Ramos (cell line): ENCODE measurements around the gene RSPH10B2.
"Not testable (repeated sequence)": the region's sequence is repeated elsewhere in the genome, so short reads cannot be mapped to it uniquely, and the experiment has no call there.

Source experiments
- in situ Hi-C: fragments of 300-500 bp; cut with MboI; formaldehyde crosslinking; loops from one replicate; pipeline ENCODE4 v1.14.3; 2022; ENCODE audit warnings: low sequenced_read_pairs; ENCODE audit not compliant: unreplicated experiment

Gene RSPH10B2

DNA sequence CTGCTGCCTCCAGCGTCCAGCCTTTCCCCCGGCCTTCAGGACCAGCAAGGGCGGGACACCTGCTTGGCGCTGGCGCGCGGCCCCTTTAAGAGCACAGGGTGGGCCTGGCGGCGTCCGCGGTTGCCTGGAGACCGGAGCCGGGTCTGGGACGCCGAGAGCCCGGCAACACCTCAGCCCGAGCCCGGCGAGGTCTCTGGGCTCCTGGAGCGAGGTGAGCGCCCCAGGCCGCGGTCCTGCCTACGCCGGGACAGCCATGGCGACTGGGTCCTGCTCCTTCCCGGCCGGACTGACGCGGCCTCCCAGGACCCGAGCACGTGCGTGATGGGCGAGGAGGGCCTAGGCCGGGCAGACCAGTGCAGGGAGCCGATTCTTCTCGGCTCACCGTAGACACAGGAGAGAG lies at the start of gene RSPH10B2:
Gene RSPH10B2, plus strand, starts transcription at position 140 of the 400 bp plus-strand sequence. CDS start 3,575 bp downstream, outside the sequence.
- in situ Hi-C loops = not testable (repeated sequence)

DNA sequence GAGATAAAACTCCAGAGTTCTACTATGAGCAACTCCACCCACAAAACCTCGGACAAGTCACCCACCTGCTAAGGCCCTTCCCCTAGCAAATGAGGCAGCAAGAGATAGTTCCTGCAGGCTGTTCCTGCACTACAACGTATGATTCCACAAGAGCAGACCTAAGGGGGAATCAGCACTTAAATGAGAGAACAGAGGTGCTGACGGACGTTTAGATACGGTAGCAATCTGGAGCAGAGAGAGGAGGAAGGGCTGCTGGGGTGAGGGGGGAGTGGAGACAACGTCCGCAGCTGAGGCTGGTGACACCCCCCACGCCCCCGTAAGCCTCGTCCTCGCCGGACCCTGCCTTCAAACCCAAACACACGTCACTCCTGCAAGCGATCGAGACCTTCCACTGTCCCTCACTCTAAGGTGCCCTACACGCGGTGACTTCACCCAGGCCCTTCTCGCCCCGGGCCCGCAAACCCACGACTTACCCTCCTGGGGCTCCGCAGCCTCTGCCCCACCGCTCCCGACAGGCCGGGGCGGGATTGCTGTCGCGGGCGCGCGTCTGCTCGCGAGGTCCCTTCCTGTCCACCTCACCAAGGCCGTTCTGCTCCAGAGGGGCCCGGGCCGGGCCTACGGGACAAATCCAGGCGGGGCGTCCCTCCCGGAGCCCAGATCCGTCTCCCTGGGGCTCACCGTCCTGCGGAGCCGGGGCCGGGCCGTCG lies 47.8 kb upstream of the RSPH10B2 start:
- in situ Hi-C loops = no loop called here

DNA sequence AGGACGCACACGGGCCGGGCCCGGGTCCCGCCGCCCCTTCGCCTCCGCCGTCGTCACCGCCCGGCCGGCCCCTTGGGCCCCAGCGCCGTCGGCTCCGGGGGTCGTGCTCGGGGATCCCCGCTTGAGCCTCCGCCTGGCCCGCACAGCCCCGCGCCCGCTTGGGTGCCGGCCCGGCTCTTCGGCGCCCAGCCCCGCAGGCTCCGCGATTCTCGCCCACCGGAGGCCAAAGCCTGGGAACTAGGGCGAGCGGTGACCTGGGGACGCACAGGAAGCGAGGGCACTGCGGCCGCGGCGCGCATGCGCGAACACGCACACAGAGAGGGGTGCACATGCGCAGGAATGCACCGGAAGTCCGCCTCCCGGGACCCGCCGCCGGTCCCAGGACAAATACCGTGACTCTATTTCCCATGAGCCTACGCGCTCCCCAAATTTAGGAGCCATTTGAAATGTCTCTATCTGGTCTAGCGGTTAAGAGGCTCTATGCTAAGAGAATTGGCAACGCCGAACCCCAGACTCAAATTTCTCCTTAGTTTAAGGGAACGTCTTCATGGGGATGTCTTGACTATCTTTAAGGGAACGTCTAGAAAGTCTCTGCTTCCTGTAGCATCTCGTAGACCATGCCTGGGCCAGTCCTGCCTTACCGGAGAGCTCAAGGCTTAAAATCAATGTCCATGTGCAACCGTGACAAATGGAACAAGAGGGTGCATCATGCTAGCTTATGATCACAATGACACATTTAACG lies 47.1 kb upstream of the RSPH10B2 start, which contains the start of gene ZNF12:
Gene ZNF12, minus strand, starts transcription at position 282 of the 742 bp plus-strand sequence. CDS start 1,774 bp downstream, outside the sequence.
- in situ Hi-C loops = no loop called here

DNA sequence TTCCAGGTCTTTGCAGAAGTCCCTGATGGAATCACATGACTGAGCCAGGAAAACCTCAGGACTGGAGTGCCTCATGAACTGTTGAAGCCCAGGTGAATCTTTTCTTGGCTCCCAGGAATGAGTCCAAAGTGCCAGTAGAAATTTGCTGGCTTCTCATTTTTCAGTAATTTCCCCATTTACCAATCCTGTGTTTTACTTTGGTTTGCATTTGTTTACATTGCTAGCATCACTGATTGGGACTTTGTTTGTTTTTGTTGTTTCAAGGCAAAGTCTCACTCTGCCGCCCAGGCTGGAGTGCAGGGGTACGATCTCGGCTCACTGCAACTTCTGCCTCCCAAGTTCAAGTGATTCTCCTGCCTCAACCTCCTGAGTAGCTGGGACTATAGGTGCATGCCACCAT lies 45.6 kb upstream of the RSPH10B2 start:
- in situ Hi-C loops = no loop called here

DNA sequence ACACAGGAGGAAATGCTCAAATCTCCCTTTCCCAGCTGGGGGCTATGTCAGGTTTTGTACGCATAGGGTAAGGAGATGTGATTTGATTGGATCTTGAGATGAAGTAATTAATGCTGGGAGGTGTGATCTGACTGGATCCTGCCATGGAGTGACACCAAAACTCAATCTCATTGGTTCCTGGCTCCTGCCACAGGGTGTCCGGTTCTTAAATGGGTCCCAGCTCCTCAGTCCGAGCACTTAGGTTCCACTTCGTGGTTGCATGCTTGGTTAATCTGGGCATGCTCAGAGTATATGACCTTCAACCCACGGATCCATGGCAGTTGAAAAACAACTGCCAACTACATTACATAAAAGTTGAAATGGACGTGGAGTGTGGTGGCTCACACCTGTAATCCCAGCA lies 44.1 kb upstream of the RSPH10B2 start:
- in situ Hi-C loops = no loop called here

DNA sequence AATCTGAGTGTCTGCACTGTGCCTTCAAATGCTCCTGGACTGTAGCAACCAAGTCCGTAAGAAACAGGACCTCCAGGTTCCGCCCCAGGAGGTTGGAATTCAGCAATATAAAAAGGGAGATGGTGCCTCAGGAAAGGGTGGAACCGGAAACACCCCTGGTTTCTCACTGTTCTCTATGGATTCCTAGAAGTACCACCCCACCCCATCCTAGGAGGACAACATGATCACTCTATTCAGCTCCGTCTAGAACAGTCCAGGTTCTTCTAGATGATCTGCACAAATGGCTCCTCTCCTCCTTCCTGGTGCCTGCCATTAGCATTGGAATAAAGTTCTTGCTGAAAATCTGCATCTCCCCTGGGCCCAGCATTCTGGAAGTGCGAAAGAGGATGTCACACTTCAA lies 39.5 kb upstream of the RSPH10B2 start:
- in situ Hi-C loops = no loop called here

DNA sequence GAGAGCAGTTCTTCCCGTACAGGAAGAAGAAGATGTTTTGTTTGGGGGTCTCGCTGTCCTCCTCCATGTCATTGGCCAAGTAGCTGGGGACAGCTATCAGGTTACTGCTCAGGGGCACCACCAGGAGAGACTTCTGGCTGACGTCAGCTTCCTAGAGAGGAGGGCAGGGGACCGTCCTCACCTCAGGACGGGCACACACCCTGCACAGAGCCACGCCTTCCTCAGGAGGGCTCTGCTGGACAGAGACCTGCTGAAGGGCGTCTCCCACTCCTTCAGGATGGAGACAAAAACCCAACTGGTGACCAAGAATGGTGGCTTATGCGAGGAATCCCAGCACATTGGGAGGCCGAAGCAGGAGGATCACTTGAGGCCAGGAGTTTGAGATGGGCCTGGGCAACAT lies 38.0 kb upstream of the RSPH10B2 start:
- in situ Hi-C loops = not testable (repeated sequence)

DNA sequence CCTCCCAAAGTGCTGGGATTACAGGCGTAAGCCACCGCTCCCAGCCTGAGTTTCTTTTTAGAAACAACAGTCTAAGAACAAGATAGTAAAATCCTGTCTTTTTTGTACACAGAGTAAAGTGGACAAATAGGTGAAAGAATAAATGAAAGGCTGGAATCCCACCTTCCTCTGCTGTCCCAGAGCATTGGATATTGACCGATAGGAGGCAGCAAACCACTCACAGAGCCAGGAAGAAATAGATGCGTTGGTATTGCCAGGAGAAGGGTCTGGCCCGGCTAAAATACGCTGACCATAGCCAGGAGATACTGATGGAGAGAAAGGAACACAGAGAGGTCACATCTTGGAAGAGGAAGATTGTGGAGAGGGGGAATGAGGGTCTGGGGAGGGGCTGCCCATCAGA lies 35.8 kb upstream of the RSPH10B2 start:
- in situ Hi-C loops = no loop called here

DNA sequence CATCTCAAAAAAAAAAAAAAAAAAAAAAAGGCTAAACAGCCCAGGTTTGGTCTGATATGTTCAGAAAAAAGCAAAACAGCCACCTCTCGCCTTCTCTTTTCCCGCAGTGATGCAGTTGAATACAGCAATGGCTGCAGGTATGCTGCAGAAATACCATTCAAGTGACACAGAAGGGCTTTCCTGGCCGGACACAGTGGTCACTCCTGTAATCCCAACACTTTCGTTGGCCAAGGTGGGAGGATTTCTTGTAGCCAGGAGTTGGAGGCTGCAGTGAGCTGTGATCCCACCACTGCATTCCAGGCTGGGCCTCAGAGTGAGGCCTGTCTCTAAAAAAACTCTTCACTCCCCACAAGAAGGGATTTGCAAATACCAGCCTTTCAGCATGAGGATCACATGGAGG lies 29.6 kb upstream of the RSPH10B2 start:
- in situ Hi-C loops = not testable (repeated sequence)

DNA sequence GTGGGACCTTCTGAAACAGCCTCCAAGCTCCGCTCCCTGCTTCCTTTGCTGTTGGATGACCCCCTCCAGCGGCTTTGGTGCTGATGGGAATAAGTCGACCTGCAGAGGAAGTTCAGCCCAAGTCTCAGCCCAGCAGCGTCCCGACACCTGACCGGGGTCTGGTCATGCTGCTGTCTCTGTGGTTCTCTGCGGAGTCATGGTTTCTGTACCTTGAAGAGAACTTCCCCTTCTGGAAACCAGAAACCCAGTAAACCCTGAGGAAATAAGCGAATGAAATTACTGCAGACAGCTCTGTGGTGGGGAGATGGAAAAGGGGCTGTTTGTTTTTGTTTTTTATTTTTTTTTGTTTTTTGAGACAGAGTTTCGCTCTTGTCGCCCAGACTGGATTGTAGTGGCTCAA lies 28.9 kb upstream of the RSPH10B2 start:
- in situ Hi-C loops = no loop called here

DNA sequence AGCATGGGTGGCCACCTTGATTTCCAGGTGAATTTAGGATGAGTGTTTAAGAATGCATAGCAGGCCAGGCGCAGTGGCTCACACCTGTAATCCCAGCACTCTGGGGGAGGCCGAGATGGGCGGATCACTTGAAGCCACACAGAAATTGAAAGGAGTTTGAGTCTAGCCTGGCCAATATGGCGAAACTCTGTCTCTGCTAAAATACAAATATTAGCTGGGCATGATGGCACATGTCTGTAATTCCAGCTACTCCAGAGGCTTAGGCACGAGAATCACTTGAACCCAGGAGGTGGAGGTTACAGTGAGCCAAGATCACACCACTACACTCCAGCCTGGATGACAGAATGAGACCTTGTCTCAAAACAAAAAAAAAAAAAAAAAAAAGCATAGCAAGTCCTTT lies 27.6 kb upstream of the RSPH10B2 start:
- in situ Hi-C loops = not testable (repeated sequence)

DNA sequence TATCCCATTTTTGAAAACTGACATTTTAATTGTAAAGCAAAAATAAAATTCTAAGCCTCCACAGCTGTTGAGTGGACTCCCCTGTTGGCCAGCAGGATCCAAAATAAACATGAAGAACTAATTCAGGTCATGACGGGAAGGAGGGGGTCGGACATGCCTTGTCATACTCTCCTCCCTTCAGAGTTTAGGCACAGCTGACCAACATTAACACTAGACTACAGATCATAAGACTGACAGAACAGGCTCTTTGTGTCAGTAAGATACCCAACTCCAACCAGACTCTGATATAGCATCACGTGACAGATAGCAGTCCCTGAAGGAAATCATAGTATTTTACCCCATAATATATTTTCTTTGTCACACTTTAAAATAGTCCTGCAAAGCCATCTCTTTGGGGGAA lies 26.2 kb upstream of the RSPH10B2 start:
- in situ Hi-C loops = no loop called here

DNA sequence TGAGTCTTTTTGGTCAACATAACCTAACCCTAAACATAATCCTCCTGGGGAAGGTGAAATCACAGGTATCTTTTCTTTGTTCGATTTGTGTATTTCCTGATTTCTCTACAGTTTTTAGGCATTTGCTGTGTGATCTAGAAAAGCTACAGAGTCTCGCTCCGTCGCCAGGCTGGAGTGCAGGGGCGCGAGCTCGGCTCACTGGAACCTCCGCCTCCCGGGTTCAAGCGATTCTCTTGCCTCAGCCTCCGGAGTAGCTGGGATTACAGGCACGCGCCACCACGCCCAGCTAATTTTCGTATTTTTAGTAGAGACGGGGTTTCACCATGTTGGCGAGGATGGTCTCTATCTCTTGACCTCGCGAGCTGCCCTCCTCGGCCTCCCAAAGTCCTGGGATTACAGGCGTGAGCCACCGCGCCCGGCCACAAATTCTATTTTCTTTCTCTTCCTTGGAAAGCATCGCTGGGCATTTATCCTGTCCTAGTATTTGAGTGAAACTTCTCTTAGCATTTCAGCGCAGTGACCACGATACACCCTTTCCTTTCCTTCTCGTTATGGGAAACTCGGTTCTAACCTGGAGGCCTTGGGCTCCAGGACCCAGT lies 24.9 kb upstream of the RSPH10B2 start:
- in situ Hi-C loops = not testable (repeated sequence)

DNA sequence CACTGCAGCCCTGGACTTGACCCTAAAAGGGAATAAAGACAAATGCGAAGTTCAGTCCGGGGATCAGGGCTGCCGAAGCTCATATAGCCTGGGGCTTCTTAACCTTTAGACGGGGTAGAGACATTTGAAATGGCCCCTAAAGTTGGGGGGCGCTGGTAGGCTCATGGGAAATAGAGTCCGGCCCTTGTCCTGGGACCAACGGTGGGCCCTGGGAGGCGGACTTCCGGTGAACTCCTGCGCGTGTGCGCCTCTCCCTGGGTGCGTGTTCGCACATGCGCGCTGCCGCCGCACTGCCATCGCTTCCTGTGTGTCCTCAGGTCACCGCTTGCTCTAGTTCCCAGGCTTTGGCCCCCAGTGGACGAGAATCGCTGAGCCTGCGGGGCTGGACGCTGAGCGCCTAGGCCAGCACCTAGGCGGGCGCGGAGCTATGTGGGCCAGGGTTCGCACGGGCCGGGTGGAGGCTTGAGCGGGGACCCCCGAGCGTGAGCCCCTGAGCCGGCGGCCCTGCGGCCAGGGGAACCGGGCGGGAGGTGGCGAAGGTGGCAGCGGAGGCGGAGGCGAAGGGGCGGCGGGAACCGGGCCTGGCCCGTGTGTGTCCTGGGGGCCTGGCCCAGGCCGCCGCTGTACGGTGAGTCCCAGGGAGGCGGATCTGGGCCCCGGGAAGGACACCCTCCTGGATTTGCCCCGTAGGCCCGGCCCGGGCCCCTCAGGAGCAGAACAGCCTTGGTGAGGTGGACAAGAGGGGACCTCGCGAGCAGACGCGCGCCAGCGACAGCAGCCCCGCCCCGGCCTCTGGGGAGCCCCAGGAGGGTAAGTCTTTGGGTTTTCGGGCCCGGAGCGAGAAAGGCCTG lies 24.2 kb upstream of the RSPH10B2 start:
- in situ Hi-C loops = no loop called here

DNA sequence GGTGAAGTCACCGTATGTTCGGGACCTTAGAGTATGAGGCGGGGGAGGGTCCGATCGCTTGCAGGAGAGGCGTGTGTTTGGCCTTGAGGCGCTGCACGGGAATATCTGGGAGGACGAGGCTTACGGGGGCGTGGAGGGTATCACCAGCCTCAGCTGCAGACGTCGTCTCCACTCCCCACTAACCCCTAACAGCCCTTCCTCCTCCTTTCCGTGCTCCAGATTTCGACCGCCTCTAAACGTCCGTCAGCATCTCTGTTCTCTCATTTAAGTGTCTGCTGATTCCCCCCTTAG lies 23.6 kb upstream of the RSPH10B2 start:
- in situ Hi-C loops = no loop called here

DNA sequence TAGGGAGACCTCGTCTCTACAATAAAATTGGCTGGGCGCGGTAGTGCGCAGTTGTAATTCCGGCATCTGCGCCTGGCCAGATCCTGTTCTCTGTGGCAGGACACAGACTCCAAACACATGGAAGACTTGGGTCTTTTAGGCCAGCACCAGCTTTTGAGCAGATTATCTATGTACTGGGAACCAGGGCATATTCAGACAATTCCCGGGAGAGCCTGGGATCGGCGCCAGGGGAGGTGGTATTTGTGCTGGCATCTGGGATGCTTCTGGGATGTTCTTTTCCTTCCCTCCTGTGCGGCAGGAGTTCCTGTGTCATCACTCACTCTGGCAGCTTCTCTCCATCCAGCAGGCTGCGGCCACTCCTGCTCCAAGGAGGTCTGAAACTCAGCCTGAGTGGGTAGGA lies 15.5 kb upstream of the RSPH10B2 start:
- in situ Hi-C loops = not testable (repeated sequence)

DNA sequence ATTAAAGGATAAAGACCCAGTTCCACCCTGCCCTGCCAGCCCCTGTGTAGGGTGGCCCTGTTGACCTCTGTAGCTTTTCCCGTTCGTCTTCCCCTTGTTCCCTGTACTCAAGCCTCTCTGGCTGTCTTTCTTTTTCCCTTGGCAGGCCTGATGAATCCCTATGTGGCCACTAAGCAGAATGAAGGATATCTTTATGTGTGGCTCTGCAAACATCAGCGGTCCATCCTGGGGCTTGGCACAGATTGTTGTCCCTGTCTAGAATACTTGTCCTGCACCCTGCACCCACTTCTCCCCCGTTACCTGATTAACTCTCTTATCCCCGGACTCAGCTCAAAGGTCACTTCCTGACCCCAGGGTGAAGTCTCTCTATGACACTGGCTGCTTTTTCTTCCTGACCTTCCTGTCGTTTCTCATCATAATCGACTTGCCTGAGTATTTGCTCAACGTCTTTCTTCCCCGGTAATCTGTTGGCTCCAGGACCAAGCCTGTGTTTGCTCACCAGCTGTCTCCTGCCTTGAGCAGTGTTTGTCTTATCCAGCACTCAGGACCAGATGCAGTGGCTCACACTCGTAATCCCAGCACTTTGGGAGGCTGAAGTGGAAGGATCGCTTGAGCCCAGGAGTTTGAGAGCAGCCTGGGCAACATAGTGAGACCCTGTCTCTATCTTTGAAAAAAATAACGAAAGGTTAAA lies 9.3 kb upstream of the RSPH10B2 start:
- in situ Hi-C loops = not testable (repeated sequence)

DNA sequence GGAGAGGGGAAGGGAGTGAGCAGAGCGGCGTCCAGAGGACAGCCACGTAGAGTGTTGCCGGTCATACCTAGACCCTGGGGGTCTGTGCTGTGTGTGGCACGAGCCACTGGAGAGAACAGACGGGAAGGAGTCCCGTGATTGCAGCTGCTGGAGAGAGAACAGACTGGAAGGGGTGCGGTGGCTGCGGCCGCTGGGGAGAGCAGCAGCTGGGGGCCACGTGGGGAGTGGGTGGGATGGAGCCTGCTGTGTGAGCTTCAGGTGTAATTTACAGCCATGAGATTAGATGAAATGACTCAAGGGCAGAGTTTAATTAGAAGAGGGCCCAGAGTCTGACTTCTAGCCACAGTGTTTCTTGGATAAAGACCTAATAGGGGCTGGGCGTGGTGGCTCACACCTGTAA lies 4.6 kb upstream of the RSPH10B2 start:
- in situ Hi-C loops = not testable (repeated sequence)

DNA sequence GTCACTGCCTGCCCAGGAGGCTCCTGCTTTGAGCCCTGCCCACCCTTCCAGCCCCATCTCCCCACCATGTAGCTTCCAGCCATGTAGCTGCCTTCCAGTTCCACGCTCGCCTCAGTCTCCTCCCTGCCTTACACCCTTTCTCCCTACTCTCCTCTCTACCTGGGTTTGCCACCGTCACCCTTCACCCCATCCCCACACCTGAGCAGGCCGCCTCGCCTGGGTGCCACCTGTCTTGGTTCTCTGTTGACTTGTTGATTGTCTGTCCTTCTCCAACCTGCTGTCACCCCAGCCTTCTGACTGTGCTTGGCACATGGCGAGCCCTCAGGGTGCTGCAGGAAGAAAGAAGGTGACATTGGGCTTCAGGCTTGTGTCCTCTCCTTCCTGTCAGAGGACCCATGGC lies 3.7 kb upstream of the RSPH10B2 start:
- in situ Hi-C loops = not testable (repeated sequence)

DNA sequence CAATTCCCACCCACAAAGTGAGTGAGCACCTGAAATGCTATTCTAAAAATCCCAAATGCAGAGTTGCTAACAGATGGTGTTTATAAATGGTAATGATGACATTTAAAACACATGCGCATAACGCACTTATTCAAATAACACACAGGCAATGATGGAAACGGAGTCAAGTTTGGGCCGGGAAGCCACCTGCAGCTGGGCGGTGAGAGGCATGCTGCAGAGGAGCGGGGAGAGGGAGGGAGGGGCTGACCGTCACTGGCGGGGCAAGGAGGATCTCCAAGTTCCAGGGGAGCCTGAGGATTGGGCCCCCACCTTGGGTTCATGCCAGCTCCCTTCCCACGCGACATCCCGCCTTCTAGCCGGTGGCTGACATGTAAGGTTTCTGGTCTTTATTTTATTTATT lies 7.3 kb downstream of the RSPH10B2 start:
- in situ Hi-C loops = not testable (repeated sequence)
